Testis (tissue), 3 donors: ENCODE data around the gene C2CD4D. TPM values are rescaled to one million over a fixed set of nuclear protein-coding genes. Genes with fewer than 3 reads are reported as not detected.
"Not testable (repeated sequence)": the region's sequence is repeated elsewhere in the genome, so short reads cannot be mapped to it uniquely, and the experiment has no call there.

Experiments used
- DNase-seq: peaks from one replicate; pipeline ENCODE4 v3.0.0-alpha.2; 2019
- H3K27ac ChIP-seq, 2 donors: fragments of 200-600 bp; sonication (generic); one replicate each; pipeline ENCODE4 v1.5.1; 2019
- H3K27me3 ChIP-seq: fragments of 200-600 bp; sonication (generic); one replicate; pipeline ENCODE4 v1.5.1; 2019
- H3K36me3 ChIP-seq: fragments of 200-600 bp; sonication (generic); one replicate; pipeline ENCODE4 v1.5.1; 2017; ENCODE audit warnings: low read depth; ENCODE audit errors: missing control alignments
- H3K4me1 ChIP-seq: fragments of 200-600 bp; sonication (generic); one replicate; pipeline ENCODE4 v1.5.1; 2019
- H3K4me3 ChIP-seq, 2 donors: fragments of 200-600 bp; sonication (generic); one replicate each; pipeline ENCODE4 v1.5.1; 2017 to 2019
- H3K9me3 ChIP-seq: fragments of 200-600 bp; sonication (generic); one replicate; pipeline ENCODE4 v1.5.1; 2017
- CTCF ChIP-seq, 3 experiments: fragments of 450-650 bp in 2 of 3; fragments of 200-600 bp in 1 of 3; sonication (generic) in 1 of 3; IDR thresholded peaks; one replicate each; pipeline ENCODE4 v1.5.1; 2016 to 2019; ENCODE audit warnings: antibody characterized with exemption in 3 of 3, mild to moderate bottlenecking in 2 of 3, moderate library complexity in 1 of 3
- POLR2A ChIP-seq: fragments of 450-650 bp; IDR thresholded peaks from one replicate; pipeline ENCODE4 v1.6.1; 2017; ENCODE audit warnings: antibody characterized with exemption, mild to moderate bottlenecking, moderate library complexity
- WGBS, 2 donors: methylation state at CpG; one replicate each; pipeline ENCODE4 v1.1.5; 2018; 5-methylcytosine and 5-hydroxymethylcytosine counted together
- intact Hi-C: fragments of 100-400 bp; cut with DNase I; formaldehyde crosslinking; loops from one replicate; pipeline ENCODE4 v1.15.1; 2023; ENCODE audit warnings: low total_unique reads
- polyA plus RNA-seq: library from polyadenylated mRNA; stranded (reverse); fragments of 350-450 nt; fragmentation: Illumina TruSeq; extraction: RNeasy Lipid Tissue Mini Kit (QIAGEN cat#74804); gene quantifications from one replicate; pipeline ENCODE4 v1.2.3, GENCODE V29; 2014; ENCODE audit warnings: low read depth, low replicate concordance; ENCODE audit not compliant: insufficient read depth
- total RNA-seq, 2 donors: library from RNA; depleted of rRNA; stranded (reverse); fragments of >200 nt; gene quantifications; one replicate each; pipeline ENCODE4 v1.2.3, GENCODE V29; 2016

Gene C2CD4D
- total and polyA plus RNA-seq, 3 donors from 2014 or later, result 0.29 to 2.0 (median 1.4) TPM

DNA sequence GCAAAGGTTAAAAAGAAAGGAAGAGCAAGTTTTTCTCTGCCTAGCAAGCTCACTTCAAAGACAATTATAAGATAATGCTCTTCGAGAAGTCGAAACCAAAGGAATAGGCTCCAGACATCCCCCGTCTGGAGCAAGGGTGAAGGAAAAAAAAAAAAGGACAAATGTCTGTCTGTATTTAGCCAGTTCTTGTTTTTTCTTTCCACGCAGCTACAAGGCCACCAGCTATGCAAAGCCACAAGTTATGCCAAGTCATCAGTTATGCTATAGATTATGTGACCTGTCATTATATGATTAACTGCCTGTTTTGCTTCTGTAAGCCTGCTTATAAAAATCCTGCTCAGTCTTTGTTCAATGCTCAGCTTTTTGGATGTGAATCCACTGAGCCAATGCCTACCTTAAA is 16.3 kb upstream of the C2CD4D start:
- Histone ChIP-seq H3K4me1 (peaks cover 9% of the 10 kb centered on the region), H3K27ac (peak overlapping the region in 1 of 2 donors; percentile 50), H3K36me3 (no peaks in the 10 kb centered on the region), H3K9me3 (no peaks in the 10 kb centered on the region), H3K27me3 (no peaks in the 10 kb centered on the region), H3K4me3 (no peak overlapping the region)
- no peak for TF ChIP-seq CTCF (IDR thresholded peaks at IDR 0.05)
- TF ChIP-seq POLR2A, result no peak
- intact Hi-C loops, result no loop called here
- DNase-seq, result no peak
- 27 to 32% methylated on average over 4 of the region's 4 CpGs for WGBS, 2 donors

GRCh38 chr1:151855516-151855915 is 15.9 kb upstream of the C2CD4D start:
- H3K4me3 ChIP-seq, H3K9me3 ChIP-seq, H3K4me1 ChIP-seq, H3K36me3 ChIP-seq, H3K27me3 ChIP-seq, intact Hi-C loops, DNase-seq: not testable (repeated sequence)
- peak overlapping the region in 1 of 2 donors; percentile 50 for H3K27ac ChIP-seq
- WGBS, 2 donors, result 39 to 50% methylated on average over 8 of the region's 8 CpGs

DNA sequence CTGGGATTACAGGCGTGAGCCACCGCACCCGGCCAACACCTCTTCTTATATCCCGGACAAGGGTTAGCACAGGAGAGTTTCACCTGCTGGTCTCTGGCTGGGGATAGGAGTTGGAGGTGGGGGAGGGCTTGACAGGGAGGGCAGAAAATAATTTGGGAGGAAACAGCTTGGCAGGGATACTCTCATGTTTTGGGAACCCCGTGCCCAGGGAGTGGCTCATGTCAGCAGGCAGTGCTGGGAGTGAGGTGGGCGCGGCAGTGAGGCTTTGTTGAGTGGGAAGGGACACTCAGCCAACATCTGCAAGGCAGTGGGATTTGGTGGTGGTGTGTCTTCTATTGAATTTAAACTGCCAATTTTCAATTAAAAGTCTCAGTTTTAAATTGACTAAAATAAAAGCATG is 15.0 kb upstream of the C2CD4D start:
- Histone ChIP-seq H3K4me3 (no peak overlapping the region), H3K9me3 (no peaks in the 10 kb centered on the region), H3K27me3 (no peaks in the 10 kb centered on the region), H3K27ac (no peak overlapping the region), H3K4me1 (peaks cover 9% of the 10 kb centered on the region), H3K36me3 (no peaks in the 10 kb centered on the region)
- WGBS, 2 donors, result 85% methylated on average over 7 of the region's 7 CpGs
- no peak for TF ChIP-seq POLR2A
- intact Hi-C loops, result no loop called here
- no peak for DNase-seq

DNA sequence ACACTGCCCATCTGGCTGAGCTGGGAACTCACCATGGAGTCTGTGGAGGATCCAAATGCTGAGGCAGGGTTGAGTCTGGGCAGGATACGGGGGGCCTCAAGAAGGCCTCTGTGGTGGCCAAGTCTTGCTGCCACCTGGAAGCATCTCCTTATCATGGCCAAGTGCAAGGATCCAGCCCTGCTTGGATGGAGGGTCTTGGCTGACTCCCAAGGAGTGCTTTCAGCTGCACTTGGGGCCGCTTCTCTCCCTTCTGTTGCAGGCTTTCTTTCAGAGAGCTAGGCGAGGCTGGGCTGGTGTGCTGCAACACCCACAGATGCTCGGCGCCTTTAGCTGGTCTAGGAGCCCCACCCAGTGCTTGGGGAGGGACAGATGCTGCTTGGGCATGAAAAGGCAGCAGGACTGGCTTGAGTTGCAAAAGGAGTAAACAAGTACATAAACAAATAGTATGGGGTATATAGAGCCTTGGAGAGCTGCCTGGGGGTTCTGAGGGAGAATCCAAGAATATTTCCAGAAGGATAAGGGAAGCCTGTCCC is 13.9 kb upstream of the C2CD4D start, which contains the start of gene THEM5:
Gene THEM5 (minus strand): TSS at position 302 of the 533 bp plus-strand sequence. CDS start 147 bp downstream, at position 155.
- H3K4me3 ChIP-seq, result no peak within 1 kb of the TSS
- DNase-seq, result no peak
- peaks cover 9% of the 10 kb centered on the region for H3K4me1 ChIP-seq
- TF ChIP-seq POLR2A (no peak), CTCF (IDR thresholded peaks at IDR 0.05) (no peak)
- intact Hi-C loops, result no loop called here
- no peak within 1 kb of the TSS for H3K27ac ChIP-seq
- no peaks in the 10 kb centered on the region for H3K9me3 ChIP-seq
- H3K27me3 ChIP-seq, result no peaks in the 10 kb centered on the region
- no peaks in the 10 kb centered on the region for H3K36me3 ChIP-seq
- 80% methylated on average over 5 of the region's 5 CpGs; no CpG with 5 or more reads in 1 of the 2 donors for WGBS, 2 donors

DNA sequence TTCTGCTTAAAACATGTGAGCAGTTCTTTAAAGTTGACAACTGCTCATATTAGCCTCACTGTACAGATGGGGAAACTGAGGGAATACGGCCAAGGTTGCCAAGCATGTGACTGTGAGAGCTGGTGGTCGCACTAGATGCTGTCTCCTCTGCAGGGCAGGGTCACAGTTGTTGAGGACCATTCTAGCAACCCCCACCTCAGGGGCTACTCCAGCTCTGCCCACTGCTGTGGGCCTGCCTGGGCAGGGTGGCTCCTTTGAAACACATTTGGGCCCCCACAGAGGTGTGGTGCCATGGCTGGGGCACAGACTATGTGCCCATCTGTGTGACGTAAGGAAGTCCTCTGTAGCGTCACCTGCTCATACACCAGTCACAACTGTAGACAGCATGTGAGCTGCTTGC is 13.1 kb upstream of the C2CD4D start:
- Histone ChIP-seq H3K27ac (no peak overlapping the region), H3K4me3 (no peak overlapping the region), H3K36me3 (no peaks in the 10 kb centered on the region), H3K27me3 (no peaks in the 10 kb centered on the region), H3K9me3 (no peaks in the 10 kb centered on the region), H3K4me1 (peaks cover 9% of the 10 kb centered on the region)
- WGBS, 2 donors, result 97% methylated on average over 4 of the region's 4 CpGs; no CpG with 5 or more reads in 1 of the 2 donors
- intact Hi-C loops, result no loop called here
- no peak for DNase-seq
- no peak for TF ChIP-seq POLR2A
- no peak for TF ChIP-seq CTCF (IDR thresholded peaks at IDR 0.05)

- no peak overlapping the region for H3K27ac ChIP-seq
- H3K36me3 ChIP-seq, result no peaks in the 10 kb centered on the region
- no peak overlapping the region for H3K4me3 ChIP-seq
- no peak for DNase-seq
- peaks cover 9% of the 10 kb centered on the region for H3K4me1 ChIP-seq
- no peaks in the 10 kb centered on the region for H3K9me3 ChIP-seq
- TF ChIP-seq POLR2A (no peak), CTCF (IDR thresholded peaks at IDR 0.05) (no peak)
- 79 to 84% methylated on average over 6 to 8 of the region's 8 CpGs for WGBS, 2 donors
- H3K27me3 ChIP-seq, result no peaks in the 10 kb centered on the region
- intact Hi-C loops, result no loop called here
Observed at GRCh38 chr1:151851886-151852285, 12.3 kb upstream of the C2CD4D start.
